Stimulated activated naive B cell treated with anti-CD40 and anti-IgM and Interleukin-4, amounts not matched to agents 10 μg/mL and 1 μg/mL and 100 μg/mL, for 72 hours (primary cell): ENCODE results near the gene BDH1.
A peak's percentile ranks its signal among the peaks of the same experiment; 100 is the strongest.

ENCODE experiments used
- ATAC-seq, 2 donors: fragments of 150-1000 bp; cut with Tn5 transposase; replicated peaks; 2 replicates each; pipeline ENCODE4 v1.10.0; 2021; ENCODE audit warnings: moderate library complexity in 1 of 2
- DNase-seq: peaks from one replicate; pipeline ENCODE4 v3.0.0; 2021
- H3K27ac Mint-ChIP-seq: one replicate; pipeline ENCODE4 v1.8.0; 2022; ENCODE audit warnings: mild to moderate bottlenecking, mixed read lengths
- H3K27me3 Mint-ChIP-seq, 2 donors: one replicate each; pipeline ENCODE4 v1.8.0; 2022; ENCODE audit warnings: mixed read lengths in 2 of 2
- H3K36me3 Mint-ChIP-seq, 2 donors: one replicate each; pipeline ENCODE4 v1.8.0; 2022; ENCODE audit warnings: mixed read lengths in 2 of 2, mild to moderate bottlenecking in 1 of 2
- H3K4me1 Mint-ChIP-seq, 2 donors: one replicate each; pipeline ENCODE4 v1.8.0; 2022; ENCODE audit warnings: mixed read lengths in 2 of 2, mild to moderate bottlenecking in 1 of 2
- H3K4me3 Mint-ChIP-seq, 2 donors: one replicate each; pipeline ENCODE4 v1.8.0; 2022; ENCODE audit warnings: mild to moderate bottlenecking in 2 of 2, mixed read lengths in 2 of 2, moderate library complexity in 1 of 2
- H3K9me3 Mint-ChIP-seq, 2 donors: one replicate each; pipeline ENCODE4 v1.8.0; 2022; ENCODE audit warnings: mixed read lengths in 2 of 2, mild to moderate bottlenecking in 1 of 2

BDH1 gene

GRCh38 chr3:197549261-197549885 lies 6.4 kb downstream of the BDH1 start:
- Mint-ChIP-seq H3K9me3 (no peaks in the 10 kb centered on the region), H3K27me3 (no peaks in the 10 kb centered on the region), H3K4me1 (peaks cover 10 to 29% of the 10 kb centered on the region in 2 donors), H3K27ac (no peak overlapping the region), H3K36me3 (peaks cover 35 to 40% of the 10 kb centered on the region in 2 donors), H3K4me3 (no peak overlapping the region)
- DNase-seq = no peak
- no peak for ATAC-seq

- Mint-ChIP-seq H3K9me3 (no peaks in the 10 kb centered on the region), H3K27ac (peak overlapping the region; percentile 73), H3K4me3 (no peak overlapping the region), H3K27me3 (no peaks in the 10 kb centered on the region), H3K36me3 (peaks cover 37 to 50% of the 10 kb centered on the region in 2 donors), H3K4me1 (peaks cover 5 to 16% of the 10 kb centered on the region in 2 donors)
- ATAC-seq (no peak), DNase-seq (no peak)
Observed at GRCh38 chr3:197547306-197548011, 8.3 kb downstream of the BDH1 start.

- H3K36me3 Mint-ChIP-seq = peaks cover 29 to 45% of the 10 kb centered on the region in 2 donors
- H3K9me3 Mint-ChIP-seq = no peaks in the 10 kb centered on the region
- peaks cover 0 to 13% of the 10 kb centered on the region in 2 donors for H3K4me1 Mint-ChIP-seq
- no peak overlapping the region for H3K27ac Mint-ChIP-seq
- no peaks in the 10 kb centered on the region for H3K27me3 Mint-ChIP-seq
- ATAC-seq (no peak), DNase-seq (no peak)
- no peak overlapping the region for H3K4me3 Mint-ChIP-seq
Observed at GRCh38 chr3:197546307-197547085, 9.3 kb downstream of the BDH1 start.

GRCh38 chr3:197545571-197545970 lies 10.2 kb downstream of the BDH1 start:
- H3K36me3 Mint-ChIP-seq = peaks cover 31 to 51% of the 10 kb centered on the region in 2 donors
- ATAC-seq (no peak), DNase-seq (no peak)
- H3K27me3 Mint-ChIP-seq = no peaks in the 10 kb centered on the region
- H3K4me1 Mint-ChIP-seq = peaks cover 2 to 8% of the 10 kb centered on the region in 2 donors
- no peaks in the 10 kb centered on the region for H3K9me3 Mint-ChIP-seq
- no peak overlapping the region for H3K4me3 Mint-ChIP-seq
- H3K27ac Mint-ChIP-seq = no peak overlapping the region

- DNase-seq (no peak), ATAC-seq (no peak)
- H3K27ac Mint-ChIP-seq = no peak overlapping the region
- no peaks in the 10 kb centered on the region for H3K27me3 Mint-ChIP-seq
- H3K4me3 Mint-ChIP-seq = no peak overlapping the region
- H3K36me3 Mint-ChIP-seq = peaks cover 32 to 52% of the 10 kb centered on the region in 2 donors
- H3K9me3 Mint-ChIP-seq = no peaks in the 10 kb centered on the region
- H3K4me1 Mint-ChIP-seq = peaks cover 2 to 8% of the 10 kb centered on the region in 2 donors
Observed at GRCh38 chr3:197545101-197545500, 10.7 kb downstream of the BDH1 start.

- ATAC-seq = no peak
- Mint-ChIP-seq H3K4me1 (peaks cover 2 to 8% of the 10 kb centered on the region in 2 donors), H3K27ac (peak overlapping the region; percentile 20), H3K4me3 (no peak overlapping the region), H3K27me3 (no peaks in the 10 kb centered on the region), H3K9me3 (no peaks in the 10 kb centered on the region), H3K36me3 (peaks cover 34 to 63% of the 10 kb centered on the region in 2 donors)
- no peak for DNase-seq
Observed at GRCh38 chr3:197542741-197543454, 12.9 kb downstream of the BDH1 start.

- Mint-ChIP-seq H3K27me3 (no peaks in the 10 kb centered on the region), H3K27ac (no peak overlapping the region), H3K4me3 (no peak overlapping the region), H3K36me3 (peaks cover 41 to 68% of the 10 kb centered on the region in 2 donors), H3K9me3 (no peaks in the 10 kb centered on the region), H3K4me1 (peaks cover under 1 to 2% of the 10 kb centered on the region in 2 donors)
- DNase-seq (no peak), ATAC-seq (no peak)
Observed at GRCh38 chr3:197541756-197542539, 13.8 kb downstream of the BDH1 start.

GRCh38 chr3:197540961-197541377 lies 14.8 kb downstream of the BDH1 start:
- no peak for ATAC-seq
- Mint-ChIP-seq H3K36me3 (peaks cover 41 to 68% of the 10 kb centered on the region in 2 donors), H3K27me3 (no peaks in the 10 kb centered on the region), H3K4me1 (peaks cover 0 to 2% of the 10 kb centered on the region in 2 donors), H3K9me3 (no peaks in the 10 kb centered on the region), H3K4me3 (no peak overlapping the region), H3K27ac (no peak overlapping the region)
- no peak for DNase-seq

- Mint-ChIP-seq H3K9me3 (no peaks in the 10 kb centered on the region), H3K36me3 (peaks cover 37 to 61% of the 10 kb centered on the region in 2 donors)
Observed at GRCh38 chr3:197539651-197540051, 16.1 kb downstream of the BDH1 start.

GRCh38 chr3:197533927-197534725 lies 21.6 kb downstream of the BDH1 start:
- Mint-ChIP-seq H3K4me3 (no peak overlapping the region), H3K27ac (no peak overlapping the region), H3K4me1 (no peaks in the 10 kb centered on the region), H3K36me3 (peaks cover 30 to 43% of the 10 kb centered on the region in 2 donors), H3K27me3 (no peaks in the 10 kb centered on the region), H3K9me3 (no peaks in the 10 kb centered on the region)
- no peak for ATAC-seq
- DNase-seq = no peak

More at GRCh38 chr3:197539651-197540051, 16.1 kb downstream of the BDH1 start:
- DNase-seq = no peak
- Mint-ChIP-seq H3K27me3 (no peaks in the 10 kb centered on the region), H3K4me1 (peaks cover 0 to 2% of the 10 kb centered on the region in 2 donors), H3K27ac (no peak overlapping the region), H3K4me3 (no peak overlapping the region)
- ATAC-seq = no peak

GRCh38 chr3:197533396-197533795 lies 22.4 kb downstream of the BDH1 start:
- peaks cover 30 to 44% of the 10 kb centered on the region in 2 donors for H3K36me3 Mint-ChIP-seq
- H3K27ac Mint-ChIP-seq = peak overlapping the region; percentile 20
- no peaks in the 10 kb centered on the region for H3K27me3 Mint-ChIP-seq
- no peaks in the 10 kb centered on the region for H3K4me1 Mint-ChIP-seq
- DNase-seq (no peak), ATAC-seq (no peak)
- H3K9me3 Mint-ChIP-seq = no peaks in the 10 kb centered on the region
- no peak overlapping the region for H3K4me3 Mint-ChIP-seq

- H3K27ac Mint-ChIP-seq = no peak overlapping the region
- DNase-seq (no peak), ATAC-seq (no peak)
- no peaks in the 10 kb centered on the region for H3K9me3 Mint-ChIP-seq
- no peaks in the 10 kb centered on the region for H3K4me1 Mint-ChIP-seq
- H3K36me3 Mint-ChIP-seq = peaks cover 36 to 46% of the 10 kb centered on the region in 2 donors
- no peaks in the 10 kb centered on the region for H3K27me3 Mint-ChIP-seq
- no peak overlapping the region for H3K4me3 Mint-ChIP-seq
Observed at GRCh38 chr3:197532388-197532787, 23.4 kb downstream of the BDH1 start.

GRCh38 chr3:197528190-197528589 lies 27.6 kb downstream of the BDH1 start:
- no peak for ATAC-seq
- H3K27me3 Mint-ChIP-seq = no peaks in the 10 kb centered on the region
- no peak overlapping the region for H3K4me3 Mint-ChIP-seq
- no peak overlapping the region for H3K27ac Mint-ChIP-seq
- no peaks in the 10 kb centered on the region for H3K9me3 Mint-ChIP-seq
- peaks cover 47 to 63% of the 10 kb centered on the region in 2 donors for H3K36me3 Mint-ChIP-seq
- H3K4me1 Mint-ChIP-seq = no peaks in the 10 kb centered on the region
- DNase-seq = no peak
